Muscle of back (tissue), 11 donors: ENCODE results near the gene SLC37A3. TPM values are rescaled to one million over a fixed set of nuclear protein-coding genes. Genes with fewer than 3 reads are reported as not detected.
"Not testable (repeated sequence)": the region's sequence is repeated elsewhere in the genome, so short reads cannot be mapped to it uniquely, and the experiment has no call there.

ENCODE experiments used
- DNase-seq, 3 donors: peaks; one replicate each; pipeline versions ENCODE4 v3.0.0 to v3.0.0-alpha.2; 2013
- polyA plus RNA-seq, 10 donors: library from polyadenylated mRNA; unstranded; fragments of 120-200 nt; gene quantifications; one replicate each; pipeline ENCODE4 v1.2.1, GENCODE V29; 2013; ENCODE audit not compliant: insufficient read length in 10 of 10

The SLC37A3 gene
- polyA plus RNA-seq, 10 donors: 26.8 to 44.7 (median 32.3) TPM

- DNase-seq: peak in 1 of 3 donors; percentile 12
Measured at GRCh38 chr7:140348161-140348849, 50.0 kb downstream of the SLC37A3 start.

GRCh38 chr7:140347218-140347617, 51.1 kb downstream of the SLC37A3 start:
- no peak for DNase-seq

GRCh38 chr7:140345426-140345825, 52.9 kb downstream of the SLC37A3 start:
- no peak for DNase-seq

GRCh38 chr7:140342727-140343514, 55.4 kb downstream of the SLC37A3 start:
- DNase-seq: peak in 2 of 3 donors; percentile 13 to 46

GRCh38 chr7:140338959-140339358, 59.4 kb downstream of the SLC37A3 start:
- not testable (repeated sequence) for DNase-seq

- DNase-seq: no peak
Measured at GRCh38 chr7:140334341-140335057, 63.8 kb downstream of the SLC37A3 start.

GRCh38 chr7:140333686-140334085, 64.6 kb downstream of the SLC37A3 start:
- DNase-seq: no peak

DNA sequence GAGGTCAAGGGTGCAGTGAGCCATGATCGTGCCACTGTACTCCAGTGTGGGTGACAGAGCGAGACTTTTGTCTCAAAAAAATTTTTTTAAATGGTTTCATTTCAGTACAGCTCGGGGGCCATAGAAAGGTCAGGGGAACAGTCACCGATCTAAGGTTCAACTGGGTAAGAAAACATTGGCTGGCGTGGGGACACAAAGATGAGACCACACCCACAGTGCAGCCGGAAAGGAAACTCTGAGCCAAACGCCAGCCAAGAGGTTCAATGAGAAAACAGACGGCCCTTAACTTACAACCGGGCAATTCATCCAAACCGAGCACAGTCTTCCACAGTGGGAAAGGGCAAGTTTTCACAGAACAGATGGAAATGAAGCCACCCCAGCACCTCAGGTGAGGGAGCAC, 65.1 kb downstream of the SLC37A3 start:
- DNase-seq: no peak

DNA sequence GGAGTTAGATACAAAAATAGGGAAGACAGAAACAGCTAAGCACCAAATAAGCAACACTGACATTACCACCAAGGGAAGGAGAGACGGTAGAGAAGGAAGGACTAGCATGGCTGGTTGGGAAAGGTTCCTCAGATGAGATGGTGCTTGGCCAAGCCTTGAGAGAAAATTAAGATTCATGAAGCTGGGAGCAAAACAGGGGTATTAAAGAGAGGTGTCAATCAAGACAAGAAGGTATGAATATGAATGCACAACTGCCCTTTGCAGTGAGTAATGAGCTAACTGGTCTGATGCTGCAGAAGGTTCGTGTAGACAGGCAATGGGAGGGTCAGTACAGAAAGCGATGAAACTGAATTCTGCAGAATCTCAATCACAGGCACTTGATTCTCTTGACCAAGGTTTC, 67.7 kb downstream of the SLC37A3 start:
- no peak for DNase-seq

DNA sequence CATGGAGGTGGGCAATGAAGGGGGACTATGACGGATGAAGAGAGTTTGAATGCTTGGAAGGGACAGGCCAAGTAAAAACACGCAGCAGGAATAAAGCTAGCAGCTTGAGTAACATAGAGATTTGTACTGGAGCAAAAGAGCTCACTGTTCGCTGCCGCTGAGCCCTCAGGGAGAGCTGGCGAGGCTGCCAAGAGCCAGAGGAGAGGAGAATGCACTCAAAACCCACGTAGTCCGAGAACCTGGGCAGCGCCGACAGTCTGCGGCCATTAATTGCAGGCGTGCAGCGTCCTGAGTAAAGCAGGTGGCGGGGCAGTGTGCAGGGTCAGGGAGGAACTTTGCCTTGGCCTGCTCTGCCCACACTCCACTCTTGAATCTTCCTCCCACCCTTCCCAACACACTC, 68.2 kb downstream of the SLC37A3 start:
- DNase-seq: no peak

DNA sequence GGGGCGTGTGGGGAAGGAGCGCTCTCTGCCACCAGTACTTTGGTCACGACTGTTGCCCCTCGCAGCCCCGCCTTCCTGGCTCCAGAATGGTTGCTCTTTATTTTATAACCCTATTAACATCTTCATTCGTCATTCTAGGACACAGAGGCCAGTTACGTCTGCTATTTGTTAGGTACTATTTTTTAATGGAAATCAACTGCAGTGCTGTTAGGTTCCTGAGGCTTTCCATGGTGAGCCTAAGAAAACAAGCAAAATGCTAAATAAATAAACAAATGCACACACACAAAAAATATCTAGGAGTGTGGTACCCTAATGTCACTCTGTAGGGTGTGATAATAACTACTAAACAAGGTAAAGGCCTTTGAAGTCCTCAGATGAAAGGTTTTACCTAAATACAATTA, 71.1 kb downstream of the SLC37A3 start:
- no peak for DNase-seq

DNA sequence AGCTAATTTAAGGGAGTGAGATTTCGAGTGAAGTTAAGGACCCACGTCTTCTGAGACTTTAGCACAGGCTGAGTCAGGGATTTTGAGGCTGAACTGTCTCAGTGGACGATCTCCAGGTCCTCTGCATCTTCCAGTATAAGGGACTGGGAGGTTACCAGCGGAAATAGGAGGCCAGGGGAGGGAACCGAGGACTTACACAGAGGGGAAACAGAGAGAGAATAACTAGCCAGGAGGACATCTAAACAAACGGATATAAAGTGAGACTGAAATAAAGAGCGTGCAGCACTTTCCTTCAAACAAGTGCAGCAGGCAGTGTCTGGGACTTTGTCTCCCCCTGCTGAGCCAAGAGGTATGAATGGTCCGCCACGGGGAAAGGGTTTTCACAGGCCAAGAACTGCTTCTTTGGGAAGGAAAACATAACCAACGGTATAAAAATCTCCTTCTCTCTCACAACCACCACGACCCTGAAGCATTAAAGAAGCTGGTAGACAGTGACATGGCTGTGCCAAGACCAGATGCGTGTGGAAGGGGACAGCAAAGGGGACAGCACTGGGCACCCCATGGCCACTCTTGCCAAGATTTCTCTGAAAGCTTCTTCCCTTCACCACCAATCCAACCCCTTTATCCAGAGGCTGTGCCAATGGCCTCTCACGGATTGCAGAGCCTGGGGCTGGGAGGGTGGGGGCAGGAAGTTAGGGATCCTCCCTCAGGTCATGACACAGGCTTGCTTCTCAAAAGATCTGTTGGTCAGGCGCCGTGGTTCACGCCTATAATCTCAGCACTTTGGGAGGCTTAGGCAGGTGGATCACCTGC, 72.0 kb downstream of the SLC37A3 start:
- peak; percentile 49 to 85 (median 73) for DNase-seq

DNA sequence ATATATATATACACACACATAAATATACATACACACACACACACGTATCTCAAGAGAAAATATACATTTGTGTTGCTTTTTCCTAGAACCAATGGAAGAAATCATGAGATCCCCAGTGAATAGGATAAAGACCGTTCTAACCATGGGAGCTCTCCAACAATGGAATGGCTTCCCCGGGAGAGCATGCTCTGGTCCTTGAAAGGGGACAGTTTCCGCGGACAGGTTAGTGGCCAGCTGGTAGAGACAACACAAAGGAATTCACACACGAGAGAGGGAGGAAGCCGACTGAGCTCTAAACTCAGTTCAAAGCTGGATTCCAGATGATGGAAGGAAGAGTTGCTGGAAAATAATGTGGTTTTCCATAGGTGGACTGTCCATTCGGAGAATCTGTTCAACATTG, 72.7 kb downstream of the SLC37A3 start:
- DNase-seq: no peak

DNA sequence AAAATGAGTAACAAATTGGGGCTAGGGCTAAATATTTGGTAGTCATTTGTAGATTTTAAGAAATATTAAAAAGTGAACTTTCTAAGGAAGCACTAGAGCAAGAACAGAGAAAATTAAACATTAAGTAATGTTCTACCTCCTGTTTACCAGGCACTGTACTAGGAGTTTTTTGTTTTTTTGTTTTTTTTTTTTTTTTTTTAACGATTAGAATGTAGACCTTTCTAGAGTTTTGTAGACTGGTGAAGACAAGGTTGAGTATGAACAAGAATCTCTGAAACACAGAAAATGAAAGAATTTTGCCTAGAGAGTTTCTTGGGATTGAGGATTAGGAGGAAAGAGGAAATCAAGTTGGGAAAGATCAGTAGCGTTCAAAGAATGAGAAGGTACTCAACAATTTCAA, 73.6 kb downstream of the SLC37A3 start:
- DNase-seq: no peak

DNA sequence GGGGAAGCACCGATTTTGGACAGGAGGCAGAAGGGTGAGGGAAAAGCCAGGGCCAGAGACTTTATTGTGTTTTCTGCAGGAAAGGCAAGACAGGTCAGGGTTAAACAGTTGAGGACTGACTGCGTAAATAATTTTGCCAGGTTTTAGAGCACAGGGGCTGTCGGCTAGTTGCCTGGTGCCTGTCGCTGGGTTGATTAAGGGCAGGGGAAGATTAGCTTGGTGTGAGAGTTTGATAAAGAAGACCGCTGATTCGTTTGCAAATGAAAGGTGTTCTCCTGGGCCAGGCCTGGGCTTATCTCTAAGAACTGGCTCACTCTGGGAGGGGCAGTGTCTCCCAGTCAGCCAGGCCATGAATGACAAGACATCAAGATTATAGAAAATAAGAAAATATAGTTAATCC, 75.6 kb downstream of the SLC37A3 start:
- no peak for DNase-seq

- not testable (repeated sequence) for DNase-seq
Measured at GRCh38 chr7:140320078-140320477, 78.3 kb downstream of the SLC37A3 start.

DNA sequence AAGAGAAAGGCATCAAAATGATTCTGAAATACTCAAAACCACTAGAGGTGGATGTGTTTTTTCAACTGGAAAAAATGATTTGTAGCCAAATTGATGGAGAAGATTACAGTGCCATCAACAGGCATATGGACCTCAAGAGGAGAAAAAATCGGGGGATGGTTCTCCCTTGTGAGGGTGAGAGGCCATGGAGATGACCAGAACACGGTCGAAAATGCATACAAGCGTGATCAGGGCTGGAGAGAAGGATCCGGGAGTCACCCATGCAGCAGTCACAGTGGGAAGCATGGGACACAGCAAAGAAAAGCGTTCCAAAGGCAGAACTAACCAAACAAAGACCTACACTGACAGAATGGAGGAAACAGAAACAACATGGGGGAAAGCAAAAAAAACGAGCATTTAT, 80.3 kb downstream of the SLC37A3 start:
- DNase-seq: no peak

DNA sequence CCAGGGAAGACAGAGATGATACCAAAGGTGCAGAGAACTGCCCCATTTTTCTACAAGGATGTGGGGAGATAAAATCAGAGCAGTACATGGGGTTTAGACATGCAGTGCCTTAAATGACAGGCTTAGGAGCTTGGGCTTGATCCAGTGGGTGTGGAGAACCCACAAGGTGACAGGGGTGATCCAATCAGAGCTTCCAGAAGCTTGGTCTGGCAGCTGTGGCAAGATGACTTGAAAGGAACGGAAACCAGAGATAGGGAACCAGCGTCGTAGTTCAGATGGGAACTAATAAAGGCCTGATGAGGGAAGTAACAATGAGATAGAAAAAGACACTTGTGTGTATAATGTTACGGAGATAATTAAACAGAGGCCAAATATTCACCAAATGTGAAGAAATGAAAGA, 80.7 kb downstream of the SLC37A3 start:
- no peak for DNase-seq

DNA sequence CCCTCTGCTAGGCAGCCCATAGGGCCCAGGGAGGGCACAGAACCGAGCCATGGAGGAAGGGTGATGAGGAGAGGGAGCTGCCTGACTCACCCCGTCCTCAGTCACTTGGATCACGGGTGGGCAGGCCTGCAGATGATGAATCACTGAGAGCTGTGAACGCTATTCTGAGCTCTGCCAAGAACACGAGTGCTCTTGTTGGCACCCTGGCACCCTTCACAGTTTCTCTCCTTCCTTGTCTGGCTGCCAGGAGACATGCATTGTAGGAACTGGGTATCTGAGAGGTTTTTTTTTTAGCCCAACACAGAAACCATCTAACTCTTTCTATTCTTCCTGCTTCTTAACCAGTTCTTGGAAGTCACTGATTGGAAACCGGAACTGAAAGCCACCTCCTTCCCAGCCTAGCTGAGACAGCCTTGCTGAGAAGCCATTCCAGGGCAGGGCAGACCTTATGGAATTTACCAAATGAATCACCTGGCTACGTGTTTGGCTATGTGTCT, 82.1 kb downstream of the SLC37A3 start:
- DNase-seq: peak in 2 of 3 donors; percentile 23 to 29

- no peak for DNase-seq
Measured at GRCh38 chr7:140315498-140316164, 82.7 kb downstream of the SLC37A3 start.
